Endothelial cell of umbilical vein (primary cell): Measurements from ENCODE around the gene SNAI3. TPM values are rescaled to one million over a fixed set of nuclear protein-coding genes. Genes with fewer than 3 reads are reported as not detected.

ENCODE experiments used
- BruUV-seq: library from RNA; stranded (reverse); fragments of 400-500 nt; replicated peaks from 2 replicates; lab custom pipeline; 2021; lab: Mats Ljungman, UMichigan
- CTCF ChIA-PET: fragments of 300-600, 350-600 bp; sonication (Branson Sonifier 250); formaldehyde crosslinking; loops from one replicate; lab custom pipeline; 2021; ENCODE audit warnings: antibody characterized with exemption, inconsistent platforms; lab: Charles Lee
- POLR2A ChIA-PET: fragments of 300-600, 350-600 bp; sonication (Branson Sonifier 250); formaldehyde crosslinking; loops from one replicate; lab custom pipeline; 2021; ENCODE audit warnings: antibody characterized with exemption, inconsistent platforms; lab: Charles Lee
- DNase-seq: peaks from one replicate; pipeline ENCODE4 v3.0.0-alpha.2; 2011; ENCODE audit warnings: low read depth, low spot score
- FAIRE-seq: peaks from 2 replicates; lab custom pipeline; 2011; peaks lifted over from hg19 to GRCh38; lab: Jason Lieb, UNC
- H2AFZ ChIP-seq: 2 replicates; pipeline ENCODE4 v1.6.0; 2012; ENCODE audit warnings: low read depth, low read length, control low read depth, inconsistent platforms
- H3K27ac ChIP-seq: 2 replicates; pipeline ENCODE4 v1.5.1; 2011; ENCODE audit warnings: low read depth, mild to moderate bottlenecking, control low read depth, low read length, moderate library complexity; ENCODE audit not compliant: insufficient read depth
- H3K27me3 ChIP-seq, 2 experiments: 2 replicates each; pipeline versions ENCODE4 v1.6.0 to v1.6.1; 2011; ENCODE audit warnings: low read length in 2 of 2, mixed read lengths in 1 of 2; ENCODE audit not compliant: control insufficient read depth in 2 of 2, insufficient read depth in 2 of 2
- H3K36me3 ChIP-seq, 2 experiments: 2 replicates in 1 of 2; 3 replicates in 1 of 2; pipeline ENCODE4 v1.5.1; 2011; ENCODE audit warnings: low read length in 2 of 2, mild to moderate bottlenecking in 1 of 2, moderate library complexity in 1 of 2; ENCODE audit not compliant: control insufficient read depth in 2 of 2, insufficient read depth in 2 of 2; ENCODE audit errors: extremely low read depth in 1 of 2
- H3K4me1 ChIP-seq: 3 replicates; pipeline ENCODE4 v1.5.1; 2011; ENCODE audit warnings: mild to moderate bottlenecking, low read length; ENCODE audit not compliant: control insufficient read depth, insufficient read depth; ENCODE audit errors: extremely low read depth
- H3K4me2 ChIP-seq: 2 replicates; pipeline ENCODE4 v1.6.1; 2011; ENCODE audit warnings: low read length, control low read depth, mixed read lengths; ENCODE audit not compliant: insufficient read depth
- H3K4me3 ChIP-seq, 3 experiments: fragments of 200-600 bp in 1 of 3; sonication (generic), shearing (Covaris generic) in 1 of 3; replicated peaks in 1 of 3; 2 replicates each; pipeline ENCODE4 v1.5.1; 2011 to 2016; ENCODE audit warnings: control low read depth in 3 of 3, low read length in 3 of 3, mild to moderate bottlenecking in 2 of 3, inconsistent platforms in 1 of 3, low read depth in 1 of 3, moderate library complexity in 1 of 3; ENCODE audit not compliant: insufficient read depth in 1 of 3
- H3K79me2 ChIP-seq: 2 replicates; pipeline ENCODE4 v1.6.0; 2012; ENCODE audit warnings: low read length, inconsistent platforms; ENCODE audit not compliant: control insufficient read depth, insufficient read depth
- H3K9ac ChIP-seq: replicated peaks from 2 replicates; pipeline ENCODE3; 2011; ENCODE audit warnings: low read length, control low read depth; ENCODE audit not compliant: insufficient read depth; ENCODE audit errors: extremely low read depth
- H3K9me1 ChIP-seq: replicated peaks from 3 replicates; pipeline ENCODE4 v1.6.0; 2011; ENCODE audit warnings: mild to moderate bottlenecking, low read length; ENCODE audit not compliant: control insufficient read depth, insufficient read depth; ENCODE audit errors: extremely low read depth
- H3K9me3 ChIP-seq: replicated peaks from 2 replicates; pipeline ENCODE4 v1.5.1; 2012; ENCODE audit warnings: low read length, inconsistent platforms; ENCODE audit not compliant: control insufficient read depth, insufficient read depth
- H4K20me1 ChIP-seq: replicated peaks from 2 replicates; pipeline ENCODE3; 2011; ENCODE audit warnings: mild to moderate bottlenecking, low read length; ENCODE audit not compliant: control insufficient read depth, insufficient read depth; ENCODE audit errors: extremely low read depth
- FOS ChIP-seq: IDR thresholded peaks from 2 replicates; pipeline ENCODE4 v1.6.1; 2011; ENCODE audit warnings: mild to moderate bottlenecking, low read length, moderate library complexity, borderline replicate concordance; ENCODE audit not compliant: insufficient read depth
- GATA2 ChIP-seq: IDR thresholded peaks from 2 replicates; pipeline ENCODE4 v1.7.0; 2011; ENCODE audit warnings: low read depth, mild to moderate bottlenecking, moderate library complexity, mixed read lengths, low read length; ENCODE audit not compliant: insufficient read length, insufficient read depth
- MYC ChIP-seq: IDR thresholded peaks from one replicate; pipeline ENCODE4 v1.6.1; 2011; ENCODE audit warnings: mild to moderate bottlenecking, low read depth, low read length
- POLR2A ChIP-seq: IDR thresholded peaks from 2 replicates; pipeline ENCODE4 v1.6.1; 2012; ENCODE audit warnings: low read depth, mild to moderate bottlenecking, control low read depth, low read length
- POLR2AphosphoS5 ChIP-seq: IDR thresholded peaks from 2 replicates; pipeline ENCODE4 v1.6.1; 2012; ENCODE audit warnings: low read depth, mild to moderate bottlenecking, control low read depth, low read length, moderate library complexity; ENCODE audit not compliant: insufficient read depth
- dilution Hi-C: fragments of 300-500 bp; cut with MboI; formaldehyde crosslinking; loops from one replicate; pipeline ENCODE4 v1.15.0; 2019; ENCODE audit warnings: low sequenced_read_pairs; ENCODE audit not compliant: extremely low pct_ligation_motif_present
- intact Hi-C: fragments of 100-400 bp; cut with micrococcal nuclease; formaldehyde crosslinking; loops from one replicate; pipeline ENCODE4 v1.10.0; 2022
- polyA plus RNA-seq, 4 experiments: library from polyadenylated mRNA; depleted of rRNA in 3 of 4; stranded (reverse) in 3 of 4; unstranded in 1 of 4; fragments of >200 nt; gene quantifications; 2 replicates each; pipeline versions ENCODE4 v1.2.1 to v1.2.3, GENCODE V29; 2011 to 2012; ENCODE audit warnings: missing spikeins in 1 of 4
- total RNA-seq: library from RNA; stranded (reverse); gene quantifications from 2 replicates; pipeline ENCODE4 v1.2.3, GENCODE V29; 2021
- TF ChIP-seq, protein P1 (sequence below), 2 donors: IDR thresholded peaks; 1 replicate in 1 of 2; 2 replicates in 1 of 2; pipeline ENCODE4 v1.5.1; 2011; ENCODE audit warnings: low read length in 2 of 2, mild to moderate bottlenecking in 2 of 2, moderate library complexity in 2 of 2, control low read depth in 1 of 2, inconsistent platforms in 1 of 2, low read depth in 1 of 2; ENCODE audit not compliant: insufficient read depth in 1 of 2; ENCODE audit errors: extremely low read depth in 1 of 2

SNAI3 gene
- total and polyA plus RNA-seq, 2 donors (not counting 3 experiments of a cell fraction or from before 2014, with no cell fraction given) = 0.30 to 0.31 TPM

DNA sequence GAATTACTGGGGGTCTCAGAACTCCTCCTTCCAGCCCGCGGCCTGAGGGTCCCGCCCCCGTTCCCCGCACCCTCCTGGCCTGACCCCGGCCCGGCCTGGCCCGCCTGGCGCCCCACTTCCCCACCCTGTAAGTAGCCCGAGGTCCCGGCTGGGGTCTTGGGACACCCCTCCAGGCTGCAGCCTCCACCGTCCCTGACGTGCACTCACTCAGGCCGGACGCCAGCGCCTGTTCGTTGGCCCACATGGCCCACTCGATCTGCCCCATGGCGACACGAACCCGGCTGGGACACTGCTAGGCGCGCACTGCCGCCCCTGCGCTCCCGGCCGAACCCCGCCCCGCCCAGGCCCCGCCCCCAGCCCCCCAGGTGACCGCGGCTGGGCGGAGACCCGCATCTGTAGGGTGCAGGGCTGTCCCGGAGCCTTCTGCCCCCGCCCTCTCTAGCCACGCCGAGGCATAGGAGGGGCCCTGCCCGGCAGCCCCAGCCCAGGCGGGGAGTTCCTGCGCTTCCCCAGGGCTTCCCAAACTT lies 35.5 kb downstream of the SNAI3 start, which contains the start of gene CYBA:
Gene CYBA (minus strand): TSS at position 305 of the 527 bp plus-strand sequence. CDS start 40 bp downstream, at position 265.
- Histone ChIP-seq H3K9ac (peak within 1 kb of the TSS; percentile 24), H3K27ac (peak within 1 kb of the TSS; percentile 5), H3K4me3 (peak within 1 kb of the TSS; percentile 38 to 68 (median 55)), H3K79me2 (no peaks in the 10 kb centered on the region), H3K4me1 (peaks cover 13% of the 10 kb centered on the region), H3K36me3 (peaks cover under 1 to 10% of the 10 kb centered on the region in 2 experiments), H3K9me3 (no peaks in the 10 kb centered on the region), H3K27me3 (no peaks in the 10 kb centered on the region), H4K20me1 (no peaks in the 10 kb centered on the region), H2AFZ (peak within 1 kb of the TSS; percentile 23), H3K9me1 (no peaks in the 10 kb centered on the region), H3K4me2 (peak within 1 kb of the TSS; percentile 65)
- intact Hi-C loops (no loop called here), dilution Hi-C loops (no loop called here)
- DNase-seq = peak; percentile 20
- no TSS peak for BruUV-seq
- ChIA-PET POLR2A (no interaction called here), CTCF (no interaction called here)
- TF ChIP-seq MYC (no peak), POLR2AphosphoS5 (peak; percentile 65)
- peak; percentile 21 for FAIRE-seq

DNA sequence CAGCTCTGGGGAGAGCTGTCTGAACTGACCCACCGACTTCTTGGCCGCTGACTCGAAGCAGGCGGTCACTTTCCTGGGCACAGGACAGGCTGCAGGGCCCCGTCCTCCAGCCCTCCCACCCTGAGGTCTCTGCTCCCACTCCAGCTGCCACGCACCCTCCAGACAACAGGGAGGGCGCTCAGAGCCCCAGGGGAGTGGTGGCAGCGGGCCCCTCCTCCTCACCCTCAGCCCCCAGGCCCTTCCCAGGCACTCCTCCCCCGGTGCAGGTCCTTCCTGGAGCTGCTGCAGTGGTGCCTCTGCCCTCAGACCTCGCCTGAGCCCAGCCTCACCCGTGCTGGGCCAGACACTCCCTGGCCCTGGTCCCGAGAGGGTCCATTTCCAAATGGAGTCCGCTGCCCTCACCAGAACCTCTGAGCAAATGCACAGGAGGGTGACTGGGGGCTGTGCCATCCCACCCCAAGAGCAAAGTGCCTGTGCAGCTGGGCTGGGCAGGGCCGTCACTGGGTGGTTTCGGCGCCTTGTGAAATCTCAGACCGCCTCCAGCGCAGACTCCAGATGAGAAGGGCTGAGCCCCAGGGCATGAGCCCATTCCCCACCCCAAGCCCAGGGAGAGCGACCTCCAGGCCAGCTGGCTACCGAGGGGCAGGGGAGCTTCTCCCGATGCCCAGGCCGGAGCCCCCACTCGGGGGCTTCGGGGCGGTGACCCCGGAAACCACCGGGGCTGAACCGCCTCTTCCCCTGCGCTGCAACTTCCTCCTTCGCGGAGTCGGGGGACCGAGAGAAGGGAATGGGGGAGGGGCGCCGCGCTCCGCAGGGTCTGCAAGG lies 36.2 kb downstream of the SNAI3 start:
- no peak for FAIRE-seq

More for the DNA sequence above, 36.2 kb downstream of the SNAI3 start:
- Histone ChIP-seq H2AFZ (no peak overlapping the region), H3K27ac (no peak overlapping the region), H3K9me1 (no peaks in the 10 kb centered on the region), H4K20me1 (no peaks in the 10 kb centered on the region), H3K27me3 (no peaks in the 10 kb centered on the region), H3K36me3 (peaks cover 0 to 6% of the 10 kb centered on the region in 2 experiments), H3K9me3 (no peaks in the 10 kb centered on the region), H3K9ac (peak overlapping the region; percentile 24), H3K4me2 (peak overlapping the region; percentile 9), H3K4me1 (peaks cover 13% of the 10 kb centered on the region), H3K4me3 (peak overlapping the region; percentile 38 to 68 (median 55)), H3K79me2 (no peaks in the 10 kb centered on the region)
- intact Hi-C loops = no loop called here
- CTCF ChIA-PET = no interaction called here
- POLR2A ChIA-PET = no interaction called here
- DNase-seq = no peak
- BruUV-seq = no TSS peak
- no peak for TF ChIP-seq FOS
- no peak for TF ChIP-seq POLR2A
- TF ChIP-seq, protein P1, sequence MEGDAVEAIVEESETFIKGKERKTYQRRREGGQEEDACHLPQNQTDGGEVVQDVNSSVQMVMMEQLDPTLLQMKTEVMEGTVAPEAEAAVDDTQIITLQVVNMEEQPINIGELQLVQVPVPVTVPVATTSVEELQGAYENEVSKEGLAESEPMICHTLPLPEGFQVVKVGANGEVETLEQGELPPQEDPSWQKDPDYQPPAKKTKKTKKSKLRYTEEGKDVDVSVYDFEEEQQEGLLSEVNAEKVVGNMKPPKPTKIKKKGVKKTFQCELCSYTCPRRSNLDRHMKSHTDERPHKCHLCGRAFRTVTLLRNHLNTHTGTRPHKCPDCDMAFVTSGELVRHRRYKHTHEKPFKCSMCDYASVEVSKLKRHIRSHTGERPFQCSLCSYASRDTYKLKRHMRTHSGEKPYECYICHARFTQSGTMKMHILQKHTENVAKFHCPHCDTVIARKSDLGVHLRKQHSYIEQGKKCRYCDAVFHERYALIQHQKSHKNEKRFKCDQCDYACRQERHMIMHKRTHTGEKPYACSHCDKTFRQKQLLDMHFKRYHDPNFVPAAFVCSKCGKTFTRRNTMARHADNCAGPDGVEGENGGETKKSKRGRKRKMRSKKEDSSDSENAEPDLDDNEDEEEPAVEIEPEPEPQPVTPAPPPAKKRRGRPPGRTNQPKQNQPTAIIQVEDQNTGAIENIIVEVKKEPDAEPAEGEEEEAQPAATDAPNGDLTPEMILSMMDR (IDR thresholded peaks at IDR 0.05; ENCODE audit: extremely low read depth in 1 of 2, insufficient read depth in 1 of 2, low read depth in 1 of 2, low read length in 2 of 2) = no peak
- no peak for TF ChIP-seq GATA2
- dilution Hi-C loops = no loop called here
